GM19463 (cell line): ENCODE measurements around the gene SLC22A12.
"Not testable (repeated sequence)": the region's sequence is repeated elsewhere in the genome, so short reads cannot be mapped to it uniquely, and the experiment has no call there.

Experiments
- ATAC-seq: cut with Tn5 transposase; IDR thresholded peaks from one replicate; pipeline ENCODE4 v1.9.1; 2021; ENCODE audit warnings: mild to moderate bottlenecking, moderate library complexity; ENCODE audit not compliant: unreplicated experiment

Gene SLC22A12

DNA sequence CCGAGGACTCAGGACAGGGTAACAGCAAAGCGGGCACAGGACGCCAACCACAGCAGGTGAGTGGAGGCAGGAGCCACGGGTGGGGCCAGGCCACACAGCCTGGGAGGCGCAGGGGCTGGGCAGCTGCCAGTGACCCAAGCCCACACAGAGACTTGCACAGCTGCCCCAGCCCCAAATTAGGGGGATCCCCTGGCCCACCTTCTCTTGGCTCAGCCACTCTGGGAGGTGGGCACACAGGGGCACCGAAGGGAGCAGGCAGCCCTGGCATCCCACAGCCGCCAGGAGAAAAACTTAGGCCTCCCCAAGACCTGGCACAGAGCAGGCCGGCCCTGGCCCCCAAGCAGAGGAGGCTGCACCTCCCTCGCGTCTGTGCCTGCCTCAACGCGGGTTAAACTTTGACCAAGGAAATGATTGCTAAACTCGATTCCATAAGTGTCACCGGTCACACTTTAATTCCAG is at the start of gene SLC22A12:
TSS of gene SLC22A12 (plus strand) at position 458 of the 459 bp plus-strand sequence. CDS start 337 bp downstream, outside the sequence.
- no peak for ATAC-seq

DNA sequence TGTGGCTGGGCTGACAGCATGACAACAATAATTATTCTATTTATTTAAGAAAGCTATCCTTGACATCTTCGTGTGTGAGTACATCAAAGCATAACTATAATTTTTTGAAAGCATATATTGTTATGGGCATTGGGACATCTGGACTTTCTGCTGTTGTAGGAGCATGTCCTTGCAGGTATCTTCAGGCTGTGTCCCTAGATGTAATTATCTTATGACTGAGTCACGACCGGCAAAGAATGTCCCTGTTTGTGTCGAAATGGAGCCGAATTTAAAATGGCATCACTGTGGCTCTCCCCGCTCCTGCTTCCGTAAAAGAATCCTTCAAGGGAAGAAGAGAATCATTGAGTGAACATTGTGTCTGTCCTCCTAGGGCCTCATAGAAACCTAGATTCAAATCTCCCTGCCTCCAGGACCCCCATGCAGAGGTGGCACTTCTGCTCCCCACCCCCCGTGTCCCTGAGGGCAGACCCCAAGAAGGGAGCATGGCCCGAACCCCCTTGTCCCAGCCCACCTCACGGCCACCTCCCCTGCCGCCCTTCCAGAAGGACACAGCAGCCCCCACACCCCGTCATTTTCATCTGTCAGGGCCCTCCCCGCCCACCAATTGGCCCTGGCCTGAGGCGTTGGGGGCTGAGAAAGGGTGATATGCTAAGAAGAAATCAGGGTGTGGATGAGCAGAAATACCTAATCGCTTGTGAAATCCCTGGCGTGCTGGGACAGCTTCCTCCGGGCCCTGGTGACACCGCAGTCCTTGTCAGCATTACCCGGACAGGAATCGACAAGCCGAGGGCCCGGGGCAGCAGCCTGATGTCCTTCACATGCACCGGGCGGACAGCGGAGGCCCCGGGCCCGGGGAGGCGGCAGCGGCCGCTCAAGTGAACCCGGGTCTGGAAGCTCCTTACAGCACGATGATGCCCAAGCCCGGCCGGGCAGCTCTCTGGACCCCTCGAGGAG is 48.6 kb upstream of the SLC22A12 start:
- ATAC-seq: no peak

DNA sequence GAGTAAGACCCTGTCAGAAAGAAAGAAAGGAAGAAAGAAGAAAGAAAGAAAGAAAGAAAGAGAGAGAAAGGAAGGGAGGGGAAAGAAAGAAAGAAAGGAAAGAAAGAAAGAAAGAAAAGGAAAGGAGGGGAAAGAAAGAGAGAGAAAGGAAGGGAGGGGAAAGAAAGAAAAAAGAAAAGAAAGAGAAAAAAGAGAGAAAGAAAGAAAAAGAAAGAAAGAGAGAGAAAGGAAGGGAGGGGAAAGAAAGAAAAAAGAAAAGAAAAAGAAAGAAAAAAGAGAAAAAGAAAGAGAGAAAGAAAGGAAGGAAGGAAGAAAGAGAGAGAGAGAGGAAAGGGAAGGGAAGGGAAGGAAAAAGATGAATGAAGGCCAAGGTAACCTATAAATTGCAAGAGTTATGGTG is 47.2 kb upstream of the SLC22A12 start:
- ATAC-seq: no peak

DNA sequence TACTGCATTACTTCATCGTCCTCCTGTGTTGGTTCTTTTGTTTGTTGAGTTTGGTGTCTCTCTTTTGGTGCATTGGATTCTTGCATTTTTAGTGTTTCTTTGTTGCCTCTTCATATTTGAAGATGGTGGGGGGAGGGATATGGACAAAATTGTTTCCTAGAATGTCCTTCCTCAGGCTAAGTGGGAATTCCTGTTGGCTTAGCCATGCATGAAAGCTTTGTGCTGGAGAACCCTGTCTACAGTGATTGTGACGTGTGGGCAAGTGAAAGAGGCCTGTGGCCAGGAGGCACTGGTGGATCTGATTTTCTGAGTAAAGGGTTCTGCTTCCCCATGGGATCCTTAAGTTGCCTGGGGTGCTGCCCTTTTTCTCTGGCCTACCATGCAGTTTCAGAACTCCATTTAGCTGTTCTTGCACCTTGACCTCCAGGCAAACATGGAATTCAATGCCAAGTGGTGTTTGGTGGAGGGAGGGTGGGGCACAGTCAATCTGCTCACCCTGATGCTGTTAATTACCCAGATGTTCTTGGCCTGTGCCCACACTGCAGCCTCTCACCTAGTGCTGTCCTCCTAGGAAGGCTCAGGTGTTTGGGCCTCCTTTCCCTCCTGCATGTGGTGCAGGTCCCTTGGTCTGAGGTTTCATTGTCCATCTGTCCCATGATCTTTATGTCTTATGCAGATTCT is 46.3 kb upstream of the SLC22A12 start:
- ATAC-seq: no peak

DNA sequence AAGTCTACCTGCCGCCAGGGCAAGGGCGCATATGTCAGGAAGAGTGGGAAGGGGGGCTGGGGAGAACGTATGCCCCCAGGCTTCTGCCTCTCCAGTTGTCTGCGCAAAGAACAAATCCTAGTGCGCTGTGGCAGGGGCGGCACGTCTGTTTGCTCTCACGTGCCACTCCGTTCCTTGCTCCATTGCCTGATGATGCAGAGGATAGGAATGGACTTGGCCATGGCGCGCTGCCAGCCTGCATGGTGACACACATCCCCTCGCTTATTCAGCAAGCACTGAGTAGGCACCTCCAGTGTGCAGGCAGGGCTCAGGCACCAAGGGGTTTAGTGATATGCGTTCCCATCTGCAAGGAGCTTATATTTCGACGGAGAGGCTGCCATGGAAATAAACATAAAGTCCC is 45.4 kb upstream of the SLC22A12 start:
- no peak for ATAC-seq

DNA sequence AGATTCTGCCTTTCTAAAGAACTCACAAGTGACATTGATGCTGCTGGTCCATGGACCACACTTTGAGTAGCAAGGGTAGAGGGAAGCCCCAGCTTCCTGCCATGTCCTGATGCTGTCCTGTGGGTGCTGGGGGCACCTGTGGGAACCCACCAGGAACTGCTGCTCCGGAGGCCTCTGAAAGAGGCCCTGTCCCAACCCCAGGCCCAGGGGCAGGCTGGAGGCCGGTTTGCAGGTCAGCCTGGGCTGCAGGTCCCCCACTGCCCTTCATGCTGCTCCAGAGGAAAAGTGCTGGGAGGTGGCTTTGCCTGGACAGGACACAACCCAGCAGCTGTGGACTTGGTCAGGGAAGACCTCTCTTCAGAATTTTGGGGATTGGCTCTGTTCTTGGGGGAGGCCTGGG is 44.8 kb upstream of the SLC22A12 start:
- ATAC-seq: no peak

DNA sequence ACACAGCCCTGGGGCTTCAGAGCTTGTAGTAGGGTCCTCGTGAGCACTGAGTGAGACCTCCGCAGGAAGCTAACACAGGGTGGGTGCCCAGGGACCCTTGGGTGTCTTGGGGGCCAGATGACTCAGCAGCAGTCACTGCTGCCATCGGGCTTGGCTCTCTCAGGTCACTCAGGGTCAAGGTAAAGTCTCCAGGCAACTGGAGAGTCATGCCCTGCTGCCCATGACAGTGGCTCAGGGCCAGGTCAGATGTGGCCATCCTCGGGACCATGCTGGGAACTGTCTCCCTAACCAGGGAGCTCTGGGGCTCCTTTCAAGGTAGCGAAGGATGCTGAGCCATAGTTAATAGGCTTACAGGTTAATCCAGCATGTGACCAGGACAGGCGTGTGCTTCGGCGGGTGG is 44.4 kb upstream of the SLC22A12 start:
- no peak for ATAC-seq

DNA sequence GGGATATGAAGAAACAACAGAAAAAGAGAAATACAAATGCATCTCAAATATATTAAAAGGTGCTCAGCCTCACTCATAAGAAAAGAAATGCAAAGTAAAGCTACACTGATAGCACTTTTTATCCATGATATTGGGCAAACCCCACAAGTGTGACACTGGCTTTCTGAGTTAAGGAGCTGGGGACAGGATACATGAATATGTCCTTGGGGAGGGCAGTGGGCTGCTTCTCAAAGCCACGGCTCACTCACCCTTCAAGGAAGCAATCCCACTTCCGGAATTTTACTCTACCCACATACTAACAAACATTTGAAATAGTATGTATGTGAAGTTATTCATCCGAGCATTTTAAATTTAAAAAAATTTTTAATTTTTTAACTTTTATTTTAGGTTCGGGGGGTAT is 41.1 kb upstream of the SLC22A12 start:
- no peak for ATAC-seq

DNA sequence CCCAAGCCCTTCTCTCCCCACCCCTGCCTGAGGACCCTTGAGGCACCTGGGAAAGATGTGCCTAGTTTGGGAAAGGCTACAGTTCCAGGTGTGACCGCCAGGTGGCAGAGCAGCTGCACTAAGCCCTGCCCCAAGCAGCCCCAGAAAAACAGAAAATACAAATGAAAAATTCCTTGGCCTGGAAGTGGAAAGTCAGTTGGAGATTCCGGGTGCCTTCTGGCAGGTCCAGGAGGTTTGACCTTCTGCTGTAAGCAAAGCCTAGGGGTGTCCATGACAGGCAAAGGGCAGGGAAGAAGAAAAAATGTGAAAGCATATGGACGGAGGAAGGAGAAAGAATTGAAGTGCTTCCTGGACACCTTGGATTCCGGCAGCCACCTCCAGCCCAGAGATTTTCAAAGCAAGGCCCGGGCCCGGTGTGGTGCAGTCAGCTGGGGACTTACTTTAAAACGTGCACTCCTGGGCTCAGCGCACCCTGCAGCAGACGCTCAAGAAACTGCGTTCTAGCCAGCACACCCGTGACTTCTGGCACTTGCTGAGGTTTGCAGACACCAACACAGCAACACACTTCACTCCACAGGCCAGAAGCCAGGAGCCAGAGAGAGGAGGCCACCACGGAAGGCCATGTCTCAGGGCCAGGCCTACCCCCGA is 37.3 kb upstream of the SLC22A12 start:
- ATAC-seq: no peak

DNA sequence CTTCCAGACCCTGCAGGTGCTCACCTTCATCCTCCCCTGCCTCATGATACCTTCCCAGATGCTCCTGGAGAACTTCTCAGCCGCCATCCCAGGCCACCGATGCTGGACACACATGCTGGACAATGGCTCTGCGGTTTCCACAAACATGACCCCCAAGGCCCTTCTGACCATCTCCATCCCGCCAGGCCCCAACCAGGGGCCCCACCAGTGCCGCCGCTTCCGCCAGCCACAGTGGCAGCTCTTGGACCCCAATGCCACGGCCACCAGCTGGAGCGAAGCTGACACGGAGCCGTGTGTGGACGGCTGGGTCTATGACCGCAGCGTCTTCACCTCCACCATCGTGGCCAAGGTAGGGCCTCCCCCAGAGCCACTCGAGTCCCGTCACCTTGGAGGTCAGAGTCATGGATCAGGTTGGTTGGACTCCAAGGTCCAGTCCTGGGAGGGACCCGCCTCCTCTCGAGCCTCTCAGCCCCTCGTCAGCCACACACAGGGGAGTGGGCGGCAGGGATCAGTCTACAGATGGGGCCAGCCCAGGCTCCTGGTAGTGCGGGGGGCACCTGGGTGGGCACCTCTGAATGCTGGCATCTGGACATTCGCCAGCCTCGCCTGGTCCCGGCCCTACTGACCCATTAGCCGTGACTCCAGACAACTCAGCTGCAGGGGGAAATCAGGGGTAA is 34.8 kb upstream of the SLC22A12 start:
- no peak for ATAC-seq

DNA sequence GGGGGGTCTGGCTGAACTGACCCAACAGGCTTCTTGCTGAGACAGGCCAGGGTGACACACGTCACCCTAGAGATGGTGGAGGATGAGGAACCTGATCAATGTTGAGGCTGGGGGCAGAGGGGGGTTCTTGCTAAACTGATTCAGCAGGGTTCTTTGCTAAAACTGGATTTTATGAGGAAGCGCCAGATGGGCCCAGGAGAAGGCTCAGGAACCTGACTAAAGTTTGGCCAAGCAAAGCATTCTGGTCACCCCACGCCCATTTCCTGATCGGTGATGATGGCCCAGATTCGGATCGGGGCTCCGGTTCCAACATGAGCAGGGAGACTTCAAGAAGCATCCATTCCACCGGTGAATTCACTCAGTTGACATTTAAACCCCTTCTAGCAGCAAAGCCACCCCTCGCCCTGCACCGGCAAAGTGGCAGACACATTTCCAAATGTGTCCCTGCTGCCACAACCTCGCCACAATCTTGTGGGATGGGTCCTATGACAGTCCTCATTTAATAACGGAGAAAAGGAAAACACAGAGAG is 34.2 kb upstream of the SLC22A12 start:
- no peak for ATAC-seq

DNA sequence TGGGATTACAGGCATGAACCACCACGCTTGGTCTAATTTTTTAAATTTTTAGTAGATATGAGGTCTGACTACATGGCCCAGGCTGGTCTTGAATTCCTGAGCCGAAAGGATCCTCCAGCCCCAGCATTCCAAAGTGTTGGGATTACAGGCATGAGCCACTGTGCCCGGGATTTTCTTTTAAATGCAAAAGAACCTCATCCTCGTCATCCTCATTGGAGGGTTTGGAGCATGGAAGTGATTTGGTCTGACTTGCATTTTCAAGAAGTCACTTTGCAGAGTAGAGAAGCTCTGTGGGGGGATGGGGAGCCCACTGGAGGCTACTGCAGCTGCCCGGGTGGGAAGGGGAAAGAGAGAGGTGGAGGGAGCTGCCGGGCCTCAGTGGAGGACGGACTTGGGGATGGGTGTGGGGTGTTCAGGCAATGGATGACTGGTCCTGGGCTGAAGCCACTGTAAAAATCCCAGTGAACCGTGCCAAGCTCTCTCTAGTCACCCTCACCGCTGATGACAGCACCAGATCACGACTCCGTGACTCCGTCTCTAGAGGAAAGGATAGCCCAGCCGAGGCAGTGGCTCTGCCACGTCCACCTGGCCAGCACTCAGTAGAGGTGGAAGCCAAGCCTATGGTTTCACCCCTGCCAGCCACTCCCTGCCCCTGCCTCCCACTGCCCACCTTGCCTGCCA is 32.8 kb upstream of the SLC22A12 start:
- ATAC-seq: no peak

DNA sequence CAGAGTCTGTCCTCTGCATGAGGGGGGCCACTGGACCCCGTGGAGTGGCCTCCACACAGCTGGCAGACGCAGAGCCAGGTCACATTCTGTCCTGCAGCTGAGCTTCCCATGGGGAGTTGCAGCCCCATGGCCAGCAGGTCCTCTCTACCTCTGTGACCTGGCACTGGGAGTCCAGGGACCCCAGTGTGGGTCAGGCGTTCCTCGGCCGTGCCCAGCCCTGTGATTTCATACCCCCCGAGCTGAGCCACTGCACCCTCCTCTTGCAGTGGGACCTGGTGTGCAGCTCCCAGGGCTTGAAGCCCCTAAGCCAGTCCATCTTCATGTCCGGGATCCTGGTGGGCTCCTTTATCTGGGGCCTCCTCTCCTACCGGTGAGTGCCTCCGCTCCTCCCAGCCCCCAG is 32.2 kb upstream of the SLC22A12 start:
- no peak for ATAC-seq

DNA sequence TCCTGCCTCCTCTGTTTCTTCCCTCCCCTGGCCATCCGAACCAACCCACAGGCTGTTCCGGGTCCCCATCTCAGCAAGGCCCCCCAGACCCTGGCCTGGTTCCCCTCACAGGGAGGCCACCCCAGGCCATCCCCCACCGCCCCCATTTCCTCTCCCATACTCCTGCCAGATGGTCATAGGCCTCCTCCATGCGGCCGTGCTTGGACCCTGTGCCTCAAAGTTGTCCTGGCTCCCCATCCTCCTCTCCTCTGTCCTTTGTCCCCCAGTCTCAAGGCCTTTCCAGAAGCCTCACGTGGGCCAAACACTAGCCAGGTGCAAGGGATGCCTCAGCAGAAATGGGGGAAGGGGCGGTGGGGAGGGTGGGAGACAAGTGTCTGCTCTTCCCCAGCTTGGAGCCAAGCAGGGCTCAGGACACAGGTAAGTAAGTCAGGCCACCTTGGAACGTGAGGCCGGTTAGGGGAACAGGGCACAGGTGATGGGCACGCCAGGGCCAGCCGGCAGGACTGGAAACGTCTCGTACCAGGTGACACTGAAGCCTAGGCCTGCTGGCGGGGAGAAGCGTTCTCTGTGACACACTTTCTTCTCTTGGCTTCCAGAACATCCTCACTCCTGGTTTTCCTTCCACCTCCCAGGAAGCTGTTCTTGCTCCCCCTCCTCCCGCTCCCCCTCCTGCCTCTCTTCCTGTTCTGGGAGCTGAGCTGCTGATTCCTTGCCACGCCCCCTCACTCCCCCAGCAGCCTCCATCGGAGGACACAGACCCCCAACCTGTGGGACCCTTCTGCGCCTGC is 31.5 kb upstream of the SLC22A12 start:
- no peak for ATAC-seq

DNA sequence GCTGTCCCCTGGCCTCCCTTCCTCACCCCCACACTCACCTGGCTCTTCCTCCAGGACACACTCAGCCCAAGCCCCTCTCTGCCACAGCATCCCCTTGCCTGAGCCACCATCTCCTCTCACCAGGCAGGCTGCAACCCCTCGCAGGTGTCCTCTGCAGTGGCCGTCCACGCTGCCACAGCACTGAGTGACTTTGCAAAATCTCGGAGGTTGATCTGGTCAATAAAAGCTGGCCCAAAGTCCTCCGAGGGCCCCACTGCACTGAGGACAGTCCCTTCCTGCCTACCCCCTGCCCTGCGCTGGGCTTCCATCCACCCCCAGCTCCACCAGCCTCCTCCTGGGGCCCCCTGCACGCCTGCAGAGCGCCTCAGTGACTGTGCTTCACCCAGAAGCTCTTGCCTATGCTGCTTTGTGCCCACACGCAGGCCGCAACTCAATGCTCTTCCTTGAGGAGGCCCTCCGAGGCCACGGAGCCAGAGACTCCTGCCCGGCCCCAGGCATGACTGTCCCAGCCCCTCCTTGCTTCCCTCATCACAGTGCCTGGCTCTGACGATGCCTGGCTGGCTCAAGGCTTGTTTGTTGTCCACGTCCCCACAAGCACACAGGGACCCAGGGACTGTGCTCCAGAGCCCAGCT is 30.8 kb upstream of the SLC22A12 start:
- ATAC-seq: no peak

DNA sequence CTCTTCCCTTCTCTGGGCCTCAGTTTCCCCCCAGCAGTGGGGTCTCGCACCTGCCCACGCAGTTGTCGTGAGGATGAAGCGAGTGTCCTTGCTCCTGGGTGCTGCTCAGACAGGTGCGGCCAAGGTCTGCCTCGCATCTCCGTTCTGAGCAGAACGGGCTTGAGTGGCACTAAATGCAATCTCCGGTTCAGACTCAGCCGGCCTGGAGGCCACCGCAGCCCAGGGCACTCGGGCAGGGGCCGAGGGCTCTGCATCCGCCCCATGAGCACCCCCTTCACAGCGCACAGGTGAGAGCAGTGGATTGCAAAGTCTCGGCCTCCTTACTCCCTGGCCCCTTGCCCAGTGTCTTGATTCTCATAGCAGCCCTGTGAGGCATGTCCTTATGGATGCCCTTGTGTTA is 30.1 kb upstream of the SLC22A12 start:
- no peak for ATAC-seq

DNA sequence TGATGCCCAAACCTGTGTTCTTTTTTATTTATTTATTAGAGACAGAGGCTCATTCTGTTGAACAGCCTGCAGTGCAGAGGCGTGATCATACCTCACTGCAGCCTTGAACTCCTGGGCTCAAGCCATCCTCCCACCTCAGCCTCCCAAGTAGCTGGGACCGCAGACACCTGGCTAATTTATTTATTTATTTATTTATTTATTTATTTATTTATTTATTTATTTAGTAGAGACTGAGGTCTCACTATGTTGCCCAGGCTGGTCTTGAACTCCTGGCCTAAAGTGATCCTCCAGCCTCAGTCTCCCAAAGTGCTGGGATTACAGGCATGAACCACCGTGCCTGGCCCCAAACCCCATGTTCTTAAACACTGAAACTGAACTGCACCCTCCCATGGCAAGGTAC is 29.6 kb upstream of the SLC22A12 start:
- ATAC-seq: not testable (repeated sequence)

DNA sequence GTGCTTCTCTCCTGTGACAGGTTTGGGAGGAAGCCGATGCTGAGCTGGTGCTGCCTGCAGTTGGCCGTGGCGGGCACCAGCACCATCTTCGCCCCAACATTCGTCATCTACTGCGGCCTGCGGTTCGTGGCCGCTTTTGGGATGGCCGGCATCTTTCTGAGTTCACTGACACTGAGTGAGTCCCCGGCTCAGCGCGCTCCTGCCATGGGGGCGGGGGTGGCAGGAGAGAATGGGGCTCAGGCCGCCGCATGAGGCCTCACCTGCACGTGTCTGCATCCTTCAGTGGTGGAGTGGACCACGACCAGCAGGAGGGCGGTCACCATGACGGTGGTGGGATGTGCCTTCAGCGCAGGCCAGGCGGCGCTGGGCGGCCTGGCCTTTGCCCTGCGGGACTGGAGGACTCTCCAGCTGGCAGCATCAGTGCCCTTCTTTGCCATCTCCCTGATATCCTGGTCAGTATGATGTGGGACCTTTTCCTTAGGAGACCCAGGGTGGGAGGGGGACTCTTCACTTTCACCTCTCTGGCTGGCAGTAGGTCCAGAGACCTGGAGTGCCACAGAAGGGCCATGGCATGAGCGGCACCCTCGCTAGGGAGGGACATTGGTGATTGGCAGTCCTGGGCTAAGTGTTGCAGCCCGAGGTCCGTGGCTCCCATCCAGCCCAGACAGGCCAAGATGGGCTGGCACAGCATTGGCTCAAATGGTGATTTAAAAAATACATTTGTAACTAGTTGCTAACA is 28.9 kb upstream of the SLC22A12 start:
- no peak for ATAC-seq
